GM21515 (cell line): ENCODE results near the gene F7.

Experiments used
- ATAC-seq: cut with Tn5 transposase; IDR thresholded peaks from one replicate; pipeline ENCODE4 v1.9.1; 2021; ENCODE audit not compliant: unreplicated experiment

Gene F7

GRCh38 chr13:113129921-113130750, 24.5 kb downstream of the F7 start:
- ATAC-seq, result no peak

GRCh38 chr13:113135281-113135760, 29.7 kb downstream of the F7 start:
- no peak for ATAC-seq

- no peak for ATAC-seq
These were observed 32.2 kb downstream of the F7 start for GRCh38 chr13:113137691-113138298.

GRCh38 chr13:113138792-113139551, 33.4 kb downstream of the F7 start:
- ATAC-seq, result no peak

GRCh38 chr13:113139577-113139976, 34.0 kb downstream of the F7 start:
- ATAC-seq, result no peak

GRCh38 chr13:113140677-113141600, 35.3 kb downstream of the F7 start:
- ATAC-seq, result no peak

- ATAC-seq, result no peak
These were observed 36.0 kb downstream of the F7 start for GRCh38 chr13:113141601-113141970.

GRCh38 chr13:113142876-113143275, 37.3 kb downstream of the F7 start:
- no peak for ATAC-seq

GRCh38 chr13:113143466-113144254, 38.1 kb downstream of the F7 start:
- no peak for ATAC-seq

GRCh38 chr13:113144255-113144629, 38.7 kb downstream of the F7 start:
- ATAC-seq, result no peak

GRCh38 chr13:113145496-113145895, 39.9 kb downstream of the F7 start:
- no peak for ATAC-seq

GRCh38 chr13:113145911-113146598, 40.5 kb downstream of the F7 start:
- ATAC-seq, result no peak

GRCh38 chr13:113146750-113147149, 41.2 kb downstream of the F7 start:
- no peak for ATAC-seq

- ATAC-seq, result no peak
These were observed 41.6 kb downstream of the F7 start for GRCh38 chr13:113147206-113147605.

GRCh38 chr13:113148407-113148806, 42.8 kb downstream of the F7 start:
- ATAC-seq, result no peak

- no peak for ATAC-seq
These were observed 43.4 kb downstream of the F7 start for GRCh38 chr13:113148940-113149503.

GRCh38 chr13:113149711-113150549, 44.3 kb downstream of the F7 start:
- ATAC-seq, result no peak
